HG03378 (cell line): ENCODE results near the gene MAP1B.
"Not testable (repeated sequence)": the region's sequence is repeated elsewhere in the genome, so short reads cannot be mapped to it uniquely, and the experiment has no call there.

Experiments used
- ATAC-seq: cut with Tn5 transposase; IDR thresholded peaks from one replicate; pipeline ENCODE4 v1.9.1; 2021; ENCODE audit warnings: mild to moderate bottlenecking, moderate library complexity; ENCODE audit not compliant: unreplicated experiment

The MAP1B gene

GRCh38 chr5:72107131-72107900 lies at the start of gene MAP1B:
Gene MAP1B, plus strand, starts transcription at chr5:72107475. Its CDS starts 57 bp downstream, at chr5:72107532.
- ATAC-seq, result no peak

GRCh38 chr5:72057816-72058215 lies 49.5 kb upstream of the MAP1B start:
- no peak for ATAC-seq

DNA sequence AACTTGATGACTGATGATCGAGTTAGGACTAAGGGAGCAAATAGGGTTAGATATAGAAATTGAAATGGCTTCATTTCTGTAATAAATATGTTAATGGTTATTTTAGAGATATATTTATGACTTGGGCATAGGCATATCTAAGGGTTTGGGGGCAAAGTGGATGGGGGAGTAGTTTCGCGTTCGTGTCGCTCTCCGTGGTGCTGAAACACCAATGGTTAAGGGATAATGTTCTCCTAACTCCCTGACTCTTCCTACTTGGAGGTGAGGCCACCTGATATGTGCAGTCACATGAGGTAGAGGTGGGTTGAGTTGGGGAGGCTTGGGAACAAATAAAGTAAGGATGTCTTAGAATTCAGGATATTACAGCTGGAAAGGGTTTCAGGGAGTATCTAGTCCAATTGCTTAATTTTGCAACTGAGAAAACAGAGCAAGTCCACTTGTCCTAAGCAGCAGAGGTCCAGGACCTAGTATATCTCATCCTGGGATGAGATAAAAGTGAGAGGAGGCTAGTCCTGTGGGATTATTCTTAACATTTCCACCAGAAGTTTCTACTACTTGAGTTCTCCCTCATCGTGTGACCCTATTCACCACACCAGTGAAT lies 44.0 kb upstream of the MAP1B start:
- ATAC-seq, result no peak

- no peak for ATAC-seq
Measured at GRCh38 chr5:72064801-72065570, 42.3 kb upstream of the MAP1B start.

- no peak for ATAC-seq
Measured at GRCh38 chr5:72065751-72066255, 41.5 kb upstream of the MAP1B start.

GRCh38 chr5:72066705-72067107 lies 40.6 kb upstream of the MAP1B start:
- no peak for ATAC-seq

DNA sequence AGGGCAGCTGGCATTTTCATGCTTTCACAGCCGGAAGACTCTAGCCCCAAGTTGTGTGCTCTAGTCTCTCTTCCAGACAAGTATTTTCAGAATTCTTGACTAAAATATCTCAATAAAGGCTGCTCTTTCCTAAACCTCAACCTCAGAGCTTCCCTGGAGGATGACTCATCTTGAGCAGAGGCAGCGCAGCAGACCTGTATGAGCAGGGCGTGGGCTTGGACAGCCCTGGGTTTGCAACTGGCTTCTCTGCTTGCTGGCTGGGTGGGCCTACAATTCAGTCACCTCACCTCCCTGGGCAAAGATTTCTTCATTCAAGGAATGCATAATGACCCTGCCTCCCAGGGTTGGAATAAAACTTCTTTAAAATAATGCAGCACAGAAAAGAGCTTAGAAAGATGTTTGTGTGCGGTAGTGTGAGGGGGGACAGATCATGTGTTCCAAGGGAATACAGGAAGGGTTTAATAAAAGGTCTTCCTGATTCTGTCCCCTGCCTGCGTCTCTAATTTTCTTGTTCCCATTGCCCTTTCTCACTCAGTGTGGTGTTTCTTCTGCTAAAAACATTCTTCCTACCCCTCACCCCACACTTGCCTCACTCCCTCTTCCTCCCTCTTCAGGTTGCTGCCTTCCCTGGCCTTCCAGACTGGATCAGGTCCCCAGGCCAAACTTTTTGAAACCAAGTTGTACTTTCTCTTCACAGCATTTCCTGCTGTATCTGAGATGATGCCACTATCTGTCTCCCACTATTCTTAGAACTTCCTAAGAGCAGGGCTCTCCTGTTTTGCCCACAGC lies 39.4 kb upstream of the MAP1B start:
- no peak for ATAC-seq

DNA sequence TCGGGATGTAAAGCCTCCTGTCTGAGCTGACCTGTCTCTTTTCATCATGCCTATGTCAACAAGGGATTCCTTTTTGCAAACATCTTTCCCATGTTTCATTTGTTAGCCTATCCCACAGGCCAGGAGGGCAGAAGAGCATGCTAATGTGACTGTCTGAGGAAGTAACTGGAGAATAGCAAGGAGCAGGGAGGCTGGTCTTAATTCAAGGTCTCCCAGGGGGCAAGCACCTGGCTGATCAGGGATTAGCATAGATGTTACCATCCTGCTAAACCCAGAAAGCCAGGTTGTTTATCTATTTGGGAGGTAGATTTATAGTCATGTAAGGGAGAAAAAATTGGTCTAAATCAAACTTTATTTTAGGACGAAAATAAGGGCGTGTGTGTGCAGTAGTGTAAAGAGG lies 36.7 kb upstream of the MAP1B start:
- no peak for ATAC-seq

DNA sequence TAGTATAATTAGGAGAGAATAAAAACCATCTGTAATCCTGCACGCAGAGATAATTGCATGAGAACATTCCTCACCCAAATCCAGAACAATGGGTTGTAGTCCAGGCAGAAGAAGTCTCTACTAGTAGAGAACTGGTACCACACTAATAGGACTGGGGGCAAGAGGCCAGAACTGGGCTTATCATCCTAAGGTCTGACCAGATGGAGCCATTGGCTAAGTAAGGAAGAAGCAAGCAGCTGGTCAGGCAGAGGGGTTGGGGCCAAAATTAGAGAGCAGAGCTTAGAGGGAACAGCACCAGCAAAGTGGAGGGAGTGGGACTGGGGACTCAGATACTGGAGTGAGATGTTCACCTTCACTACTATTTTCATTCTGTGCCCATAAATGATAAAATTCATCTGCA lies 35.4 kb upstream of the MAP1B start:
- ATAC-seq, result no peak

DNA sequence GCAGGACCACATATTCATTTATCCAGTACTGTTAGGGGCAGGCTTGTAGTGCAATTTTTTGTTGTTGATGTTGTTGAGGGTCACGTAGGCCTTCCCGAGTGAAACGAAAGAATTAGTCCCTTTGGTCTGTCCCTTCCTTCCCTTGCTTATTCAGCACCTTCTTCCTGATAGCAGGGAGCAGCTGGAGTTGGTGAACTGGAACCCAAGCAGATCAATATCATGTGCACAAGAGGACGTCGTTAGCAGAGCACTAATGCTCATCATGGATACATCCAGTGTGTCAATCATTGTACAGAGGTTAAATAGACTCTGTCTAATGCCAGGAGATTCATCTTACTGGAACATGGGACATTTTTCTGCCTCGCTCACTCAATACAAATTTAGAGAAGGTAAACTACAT lies 33.0 kb upstream of the MAP1B start:
- ATAC-seq, result no peak

DNA sequence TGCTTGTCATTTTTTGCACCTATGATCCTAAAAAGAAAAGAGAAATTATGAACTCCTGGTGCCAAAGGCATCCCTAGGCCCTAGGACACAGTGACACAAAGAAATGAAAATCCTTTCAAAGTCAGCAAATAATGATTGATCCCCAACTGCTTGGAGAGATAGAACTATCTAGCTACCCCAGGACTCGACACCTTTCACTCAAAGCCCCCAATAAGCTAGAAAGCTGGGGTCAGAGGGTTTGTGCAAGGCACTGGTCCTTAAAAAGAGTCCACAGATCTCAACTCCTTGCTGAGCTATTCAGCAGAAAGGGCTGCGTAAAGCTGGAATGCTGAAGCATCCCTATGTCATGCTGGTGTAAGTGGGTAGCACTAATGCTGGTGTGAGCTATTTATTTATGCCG lies 31.8 kb upstream of the MAP1B start:
- ATAC-seq, result no peak

GRCh38 chr5:72076621-72077300 lies 30.5 kb upstream of the MAP1B start:
- no peak for ATAC-seq

DNA sequence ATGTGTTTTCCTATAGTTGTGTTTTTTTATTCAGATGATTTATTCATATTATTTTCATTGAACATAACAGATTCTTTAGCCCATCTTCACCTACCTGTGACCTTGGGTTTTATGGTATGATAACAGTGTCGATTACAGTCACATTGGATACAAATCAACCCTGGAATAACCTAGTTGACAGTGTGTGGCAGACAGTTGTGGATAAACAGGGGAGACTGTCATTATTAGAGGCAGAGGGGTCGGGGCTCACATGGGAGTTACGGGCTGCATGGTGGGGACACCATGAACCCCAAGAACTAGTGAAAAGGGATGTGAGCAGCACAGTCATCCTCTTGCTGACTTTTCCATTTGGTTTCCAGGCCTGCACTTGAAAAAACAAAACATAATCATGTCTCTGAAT lies 29.9 kb upstream of the MAP1B start:
- no peak for ATAC-seq

DNA sequence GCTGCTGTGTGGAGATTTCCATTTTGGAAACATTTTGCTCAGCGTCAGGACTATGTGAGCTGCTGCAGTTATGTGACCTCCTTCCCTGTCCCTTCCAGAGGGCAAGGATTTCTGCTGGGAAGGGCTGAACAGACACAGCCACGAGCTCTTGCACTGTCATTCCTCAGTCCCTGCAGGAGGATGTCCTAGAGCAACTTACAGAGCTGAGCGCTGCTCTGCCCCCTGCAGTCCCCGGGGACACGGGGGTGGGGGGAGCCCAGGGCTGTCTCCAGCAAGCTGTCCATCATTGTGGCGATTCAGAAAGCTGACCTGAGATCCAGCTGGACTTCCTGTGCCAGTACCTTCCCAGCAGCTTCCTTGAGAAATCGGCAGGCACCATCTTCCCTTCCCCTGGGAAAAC lies 28.0 kb upstream of the MAP1B start:
- no peak for ATAC-seq

DNA sequence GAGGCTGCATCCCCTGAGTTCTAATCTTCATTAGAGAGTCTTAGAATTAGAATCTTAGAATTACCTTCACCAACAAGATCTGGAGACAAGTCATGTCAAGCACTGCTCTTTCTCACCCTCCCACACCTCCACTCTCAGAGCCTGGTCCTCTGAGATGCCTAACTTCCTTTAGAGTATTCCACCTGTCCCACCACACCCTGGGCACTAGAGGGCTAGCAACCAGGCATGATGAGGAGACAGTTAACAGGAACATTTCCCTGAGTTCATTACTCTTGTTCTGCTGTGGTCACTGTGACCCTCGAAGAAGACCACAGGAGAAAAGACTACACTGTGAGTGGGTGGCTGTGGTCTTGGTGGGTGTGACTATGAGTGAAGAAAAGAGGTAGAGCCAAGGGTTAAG lies 25.2 kb upstream of the MAP1B start:
- no peak for ATAC-seq

DNA sequence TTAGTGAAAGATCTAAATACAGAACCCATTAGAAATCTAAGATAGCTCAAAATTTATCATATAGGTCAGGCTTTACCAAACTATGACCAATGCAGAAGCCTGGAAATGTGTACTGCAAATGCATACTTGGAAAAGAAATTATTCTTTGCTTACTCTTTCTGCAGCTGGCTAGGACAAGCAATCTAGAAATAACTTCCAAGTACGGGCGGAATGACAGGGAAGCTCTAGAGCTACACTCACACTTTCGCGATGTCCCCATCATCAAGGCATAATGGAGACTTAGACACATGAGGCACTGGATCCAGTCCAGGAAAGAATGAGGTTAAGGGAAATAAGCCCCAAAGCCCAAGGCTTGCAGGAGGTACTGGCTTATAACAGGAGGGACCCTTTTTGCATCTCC lies 22.4 kb upstream of the MAP1B start:
- no peak for ATAC-seq

DNA sequence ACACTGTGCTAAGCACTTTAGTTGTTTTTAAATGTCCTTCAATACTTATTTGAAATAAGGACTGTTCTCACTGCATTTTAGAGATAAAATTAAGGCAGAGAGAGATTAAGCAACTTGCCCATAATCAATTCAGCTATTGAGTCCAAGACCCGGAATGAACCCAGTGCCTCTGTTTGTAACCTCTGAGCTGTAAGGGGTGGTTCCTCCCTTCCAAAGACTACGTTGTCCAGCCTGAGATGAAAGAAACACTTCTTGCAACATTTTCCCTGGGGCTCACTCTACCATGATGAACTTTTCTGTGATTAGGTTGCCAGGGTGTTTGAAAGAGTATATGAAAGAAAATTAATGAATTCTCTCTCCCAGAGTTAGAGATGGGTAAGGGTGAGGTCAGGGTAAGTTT lies 22.0 kb upstream of the MAP1B start:
- ATAC-seq, result no peak

- not testable (repeated sequence) for ATAC-seq
Measured at GRCh38 chr5:72089713-72090112, 17.6 kb upstream of the MAP1B start.

- ATAC-seq, result no peak
Measured at GRCh38 chr5:72092074-72092473, 15.2 kb upstream of the MAP1B start.

- no peak for ATAC-seq
Measured at GRCh38 chr5:72093217-72093616, 14.1 kb upstream of the MAP1B start.
